ENCODE results near the gene NTM.

NTM gene

GRCh38 chr11:132208477-132209055, 838.2 kb downstream of the NTM start:
- no peak overlapping the region for H3K4ac ChIP-seq (ENCODE audit: low read length)
- DNase-seq (ENCODE audit: low spot score) = no peak
- no peaks in the 10 kb centered on the region for H3K79me1 ChIP-seq (ENCODE audit: low read depth, low read length)
- H3K27me3 ChIP-seq (ENCODE audit: control insufficient read depth in 3 of 3, insufficient read depth in 3 of 3, low read depth in 1 of 3, low read length in 3 of 3) = no peaks in the 10 kb centered on the region
- H3K23ac ChIP-seq (ENCODE audit: low read depth, low read length, poor library complexity) = no peak overlapping the region
- no peak overlapping the region for H3K27ac ChIP-seq (replicated peaks; ENCODE audit: low read length)
- no peak overlapping the region for H2AK5ac ChIP-seq (ENCODE audit: low read depth, low read length)
- H4K91ac ChIP-seq (ENCODE audit: low read depth, low read length, poor library complexity) = no peak overlapping the region
- H2AFZ ChIP-seq (ENCODE audit: low read length) = no peak overlapping the region
- H3K9me3 ChIP-seq (replicated peaks in 1 of 2; ENCODE audit: control insufficient read depth in 2 of 2, insufficient read depth in 1 of 2, low read depth in 1 of 2, low read length in 2 of 2) = peaks cover 0 to 5% of the 10 kb centered on the region in 2 donors
- no peak overlapping the region for H2BK5ac ChIP-seq (ENCODE audit: low read length)
- no peak overlapping the region for H3K4me2 ChIP-seq (ENCODE audit: insufficient read depth, low read length, poor library complexity, severe bottlenecking)
- H2BK15ac ChIP-seq (ENCODE audit: low read length) = no peak overlapping the region
- WGBS, 2 donors (ENCODE audit: extremely low coverage in 2 of 2, insufficient read length in 2 of 2, insufficient replicate concordance in 1 of 2) = no CpG with 5 or more reads among the region's 6 CpGs
- H3K36me3 ChIP-seq (replicated peaks in 1 of 2; ENCODE audit: control insufficient read depth in 2 of 2, insufficient read depth in 2 of 2, low read length in 2 of 2) = no peaks in the 10 kb centered on the region
- H3K14ac ChIP-seq (ENCODE audit: low read length) = no peak overlapping the region
- no peak overlapping the region for H2BK120ac ChIP-seq (ENCODE audit: low read depth, low read length)
- H3K4me1 ChIP-seq (ENCODE audit: control insufficient read depth in 2 of 2, insufficient read depth in 1 of 2, low read depth in 1 of 2, low read length in 2 of 2) = no peaks in the 10 kb centered on the region
- no peak overlapping the region for H4K8ac ChIP-seq (ENCODE audit: low read depth, low read length)
- no peak overlapping the region for H3K9ac ChIP-seq (ENCODE audit: low read depth, low read length, poor library complexity)
- no peak overlapping the region for H3K4me3 ChIP-seq (ENCODE audit: low read length in 2 of 2)
- H3K18ac ChIP-seq (ENCODE audit: low read length) = no peak overlapping the region
- H2BK12ac ChIP-seq (ENCODE audit: low read length) = no peak overlapping the region

- no CpG with 5 or more reads among the region's 3 CpGs for WGBS, 2 donors (ENCODE audit: extremely low coverage in 2 of 2, insufficient read length in 2 of 2, insufficient replicate concordance in 1 of 2)
- no peak for DNase-seq (ENCODE audit: low spot score)
- Histone ChIP-seq H2BK12ac (ENCODE audit: low read length) (no peak overlapping the region), H3K36me3 (replicated peaks in 1 of 2; ENCODE audit: control insufficient read depth in 2 of 2, insufficient read depth in 2 of 2, low read length in 2 of 2) (no peaks in the 10 kb centered on the region), H3K4me2 (ENCODE audit: insufficient read depth, low read length, poor library complexity, severe bottlenecking) (no peak overlapping the region), H3K23ac (ENCODE audit: low read depth, low read length, poor library complexity) (no peak overlapping the region), H2BK15ac (ENCODE audit: low read length) (no peak overlapping the region), H2BK5ac (ENCODE audit: low read length) (no peak overlapping the region), H3K4me1 (ENCODE audit: control insufficient read depth in 2 of 2, insufficient read depth in 1 of 2, low read depth in 1 of 2, low read length in 2 of 2) (peaks cover 0 to 7% of the 10 kb centered on the region in 2 donors), H2AFZ (ENCODE audit: low read length) (no peak overlapping the region), H2BK120ac (ENCODE audit: low read depth, low read length) (no peak overlapping the region), H3K27ac (replicated peaks; ENCODE audit: low read length) (no peak overlapping the region), H3K9ac (ENCODE audit: low read depth, low read length, poor library complexity) (no peak overlapping the region), H4K8ac (ENCODE audit: low read depth, low read length) (no peak overlapping the region), H3K14ac (ENCODE audit: low read length) (no peak overlapping the region), H3K9me3 (replicated peaks in 1 of 2; ENCODE audit: control insufficient read depth in 2 of 2, insufficient read depth in 1 of 2, low read depth in 1 of 2, low read length in 2 of 2) (peaks cover 0 to 4% of the 10 kb centered on the region in 2 donors), H4K91ac (ENCODE audit: low read depth, low read length, poor library complexity) (no peak overlapping the region), H3K27me3 (ENCODE audit: control insufficient read depth in 3 of 3, insufficient read depth in 3 of 3, low read depth in 1 of 3, low read length in 3 of 3) (no peaks in the 10 kb centered on the region), H3K4me3 (ENCODE audit: low read length in 2 of 2) (no peak overlapping the region), H3K18ac (ENCODE audit: low read length) (no peak overlapping the region), H3K4ac (ENCODE audit: low read length) (no peak overlapping the region), H2AK5ac (ENCODE audit: low read depth, low read length) (no peak overlapping the region), H3K79me1 (ENCODE audit: low read depth, low read length) (no peaks in the 10 kb centered on the region)
Observed at GRCh38 chr11:132211479-132211878, 841.1 kb downstream of the NTM start.

- H4K91ac ChIP-seq (ENCODE audit: low read depth, low read length, poor library complexity) = no peak overlapping the region
- no peak overlapping the region for H3K18ac ChIP-seq (ENCODE audit: low read length)
- no peaks in the 10 kb centered on the region for H3K27me3 ChIP-seq (ENCODE audit: control insufficient read depth in 3 of 3, insufficient read depth in 3 of 3, low read depth in 1 of 3, low read length in 3 of 3)
- H3K4me2 ChIP-seq (ENCODE audit: insufficient read depth, low read length, poor library complexity, severe bottlenecking) = no peak overlapping the region
- no peak overlapping the region for H3K4ac ChIP-seq (ENCODE audit: low read length)
- H2AFZ ChIP-seq (ENCODE audit: low read length) = no peak overlapping the region
- peaks cover 0 to 7% of the 10 kb centered on the region in 2 donors for H3K4me1 ChIP-seq (ENCODE audit: control insufficient read depth in 2 of 2, insufficient read depth in 1 of 2, low read depth in 1 of 2, low read length in 2 of 2)
- WGBS, 2 donors (ENCODE audit: extremely low coverage in 2 of 2, insufficient read length in 2 of 2, insufficient replicate concordance in 1 of 2) = no CpG with 5 or more reads among the region's 5 CpGs
- no peak overlapping the region for H3K4me3 ChIP-seq (ENCODE audit: low read length in 2 of 2)
- no peak overlapping the region for H2BK120ac ChIP-seq (ENCODE audit: low read depth, low read length)
- H3K36me3 ChIP-seq (replicated peaks in 1 of 2; ENCODE audit: control insufficient read depth in 2 of 2, insufficient read depth in 2 of 2, low read length in 2 of 2) = no peaks in the 10 kb centered on the region
- H2BK5ac ChIP-seq (ENCODE audit: low read length) = no peak overlapping the region
- no peaks in the 10 kb centered on the region for H3K79me1 ChIP-seq (ENCODE audit: low read depth, low read length)
- no peak overlapping the region for H3K9ac ChIP-seq (ENCODE audit: low read depth, low read length, poor library complexity)
- no peak overlapping the region for H2AK5ac ChIP-seq (ENCODE audit: low read depth, low read length)
- H3K23ac ChIP-seq (ENCODE audit: low read depth, low read length, poor library complexity) = no peak overlapping the region
- H3K9me3 ChIP-seq (replicated peaks in 1 of 2; ENCODE audit: control insufficient read depth in 2 of 2, insufficient read depth in 1 of 2, low read depth in 1 of 2, low read length in 2 of 2) = no peaks in the 10 kb centered on the region
- H2BK12ac ChIP-seq (ENCODE audit: low read length) = no peak overlapping the region
- no peak overlapping the region for H3K14ac ChIP-seq (ENCODE audit: low read length)
- no peak for DNase-seq (ENCODE audit: low spot score)
- no peak overlapping the region for H3K27ac ChIP-seq (replicated peaks; ENCODE audit: low read length)
- H4K8ac ChIP-seq (ENCODE audit: low read depth, low read length) = no peak overlapping the region
- no peak overlapping the region for H2BK15ac ChIP-seq (ENCODE audit: low read length)
Observed at GRCh38 chr11:132217856-132218255, 847.4 kb downstream of the NTM start.

- no peak overlapping the region for H3K14ac ChIP-seq (ENCODE audit: low read length)
- peak overlapping the region; percentile 29 for H2BK5ac ChIP-seq (ENCODE audit: low read length)
- no CpG with 5 or more reads among the region's 1 CpG for WGBS, 2 donors (ENCODE audit: extremely low coverage in 2 of 2, insufficient read length in 2 of 2, insufficient replicate concordance in 1 of 2)
- H3K27me3 ChIP-seq (ENCODE audit: control insufficient read depth in 3 of 3, insufficient read depth in 3 of 3, low read depth in 1 of 3, low read length in 3 of 3) = no peaks in the 10 kb centered on the region
- no peaks in the 10 kb centered on the region for H3K36me3 ChIP-seq (replicated peaks in 1 of 2; ENCODE audit: control insufficient read depth in 2 of 2, insufficient read depth in 2 of 2, low read length in 2 of 2)
- no peak overlapping the region for H3K4ac ChIP-seq (ENCODE audit: low read length)
- H3K4me3 ChIP-seq (ENCODE audit: low read length in 2 of 2) = no peak overlapping the region
- H2AFZ ChIP-seq (ENCODE audit: low read length) = no peak overlapping the region
- H3K79me1 ChIP-seq (ENCODE audit: low read depth, low read length) = no peaks in the 10 kb centered on the region
- H2BK120ac ChIP-seq (ENCODE audit: low read depth, low read length) = no peak overlapping the region
- no peak overlapping the region for H3K27ac ChIP-seq (replicated peaks; ENCODE audit: low read length)
- no peak overlapping the region for H3K9ac ChIP-seq (ENCODE audit: low read depth, low read length, poor library complexity)
- no peak overlapping the region for H2AK5ac ChIP-seq (ENCODE audit: low read depth, low read length)
- no peaks in the 10 kb centered on the region for H3K9me3 ChIP-seq (replicated peaks in 1 of 2; ENCODE audit: control insufficient read depth in 2 of 2, insufficient read depth in 1 of 2, low read depth in 1 of 2, low read length in 2 of 2)
- no peak overlapping the region for H3K18ac ChIP-seq (ENCODE audit: low read length)
- no peak overlapping the region for H4K91ac ChIP-seq (ENCODE audit: low read depth, low read length, poor library complexity)
- no peak overlapping the region for H4K8ac ChIP-seq (ENCODE audit: low read depth, low read length)
- no peak overlapping the region for H3K23ac ChIP-seq (ENCODE audit: low read depth, low read length, poor library complexity)
- H3K4me2 ChIP-seq (ENCODE audit: insufficient read depth, low read length, poor library complexity, severe bottlenecking) = no peak overlapping the region
- H2BK15ac ChIP-seq (ENCODE audit: low read length) = no peak overlapping the region
- DNase-seq (ENCODE audit: low spot score) = no peak
- H3K4me1 ChIP-seq (ENCODE audit: control insufficient read depth in 2 of 2, insufficient read depth in 1 of 2, low read depth in 1 of 2, low read length in 2 of 2) = no peaks in the 10 kb centered on the region
- no peak overlapping the region for H2BK12ac ChIP-seq (ENCODE audit: low read length)
Observed at GRCh38 chr11:132220474-132220873, 850.1 kb downstream of the NTM start.

Data from neuronal stem cell (in vitro differentiated cells).